Tibial nerve (tissue), 4 donors: ENCODE results near the gene ABLIM2. TPM values are rescaled to one million over a fixed set of nuclear protein-coding genes. Genes with fewer than 3 reads are reported as not detected.

Experiments used
- DNase-seq, 2 donors: peaks; one replicate each; pipeline ENCODE4 v3.0.0-alpha.2; 2019; ENCODE audit warnings: low spot score in 2 of 2
- H3K27ac ChIP-seq, 4 donors: fragments of 200-600 bp; sonication (generic) in 3 of 4; one replicate each; pipeline ENCODE4 v1.5.1; 2017 to 2019; ENCODE audit warnings: mild to moderate bottlenecking in 1 of 4
- H3K27me3 ChIP-seq, 2 donors: fragments of 200-600 bp; sonication (generic) in 1 of 2; one replicate each; pipeline versions ENCODE4 v1.5.1 to v1.6.0; 2017 to 2019
- H3K36me3 ChIP-seq, 3 donors: fragments of 200-600 bp; sonication (generic); one replicate each; pipeline ENCODE4 v1.5.1; 2018 to 2019
- H3K4me1 ChIP-seq, 4 donors: fragments of 200-600 bp; sonication (generic) in 3 of 4; one replicate each; pipeline ENCODE4 v1.5.1; 2017 to 2019
- H3K4me3 ChIP-seq, 4 donors: fragments of 200-600 bp; sonication (generic) in 3 of 4; one replicate each; pipeline ENCODE4 v1.5.1; 2017 to 2019; ENCODE audit warnings: mild to moderate bottlenecking in 1 of 4, moderate library complexity in 1 of 4
- H3K9me3 ChIP-seq, 4 donors: fragments of 200-600 bp; sonication (generic) in 3 of 4; one replicate each; pipeline ENCODE4 v1.5.1; 2017 to 2019
- EP300 ChIP-seq, 2 donors: sonication (generic); formaldehyde crosslinking; IDR thresholded peaks; one replicate each; pipeline ENCODE4 v1.6.1; 2017; ENCODE audit warnings: antibody characterized with exemption in 2 of 2, mild to moderate bottlenecking in 1 of 2
- POLR2A ChIP-seq, 2 donors: fragments of 450-650 bp; IDR thresholded peaks; one replicate each; pipeline ENCODE4 v1.6.1; 2017; ENCODE audit warnings: antibody characterized with exemption in 2 of 2, mild to moderate bottlenecking in 2 of 2, moderate library complexity in 2 of 2
- WGBS, 2 donors: methylation state at CpG; one replicate each; pipeline ENCODE4 v1.1.5; 2018; 5-methylcytosine and 5-hydroxymethylcytosine counted together
- total RNA-seq, 4 donors: library from RNA; depleted of rRNA; stranded (reverse); fragments of >200 nt; gene quantifications; one replicate each; pipeline ENCODE4 v1.1.0, GENCODE V29; 2016
- TF ChIP-seq, protein P1 (sequence below), 5 experiments: fragments of 200-600 bp in 3 of 5; fragments of 450-650 bp in 2 of 5; sonication (generic) in 3 of 5; IDR thresholded peaks; one replicate each; pipeline ENCODE4 v1.5.1; 2016 to 2019; ENCODE audit warnings: antibody characterized with exemption in 5 of 5, mild to moderate bottlenecking in 3 of 5, moderate library complexity in 2 of 5

ABLIM2 gene
- total RNA-seq, 4 donors from 2014 or later = 29.1 to 125 (median 41.7) TPM

DNA sequence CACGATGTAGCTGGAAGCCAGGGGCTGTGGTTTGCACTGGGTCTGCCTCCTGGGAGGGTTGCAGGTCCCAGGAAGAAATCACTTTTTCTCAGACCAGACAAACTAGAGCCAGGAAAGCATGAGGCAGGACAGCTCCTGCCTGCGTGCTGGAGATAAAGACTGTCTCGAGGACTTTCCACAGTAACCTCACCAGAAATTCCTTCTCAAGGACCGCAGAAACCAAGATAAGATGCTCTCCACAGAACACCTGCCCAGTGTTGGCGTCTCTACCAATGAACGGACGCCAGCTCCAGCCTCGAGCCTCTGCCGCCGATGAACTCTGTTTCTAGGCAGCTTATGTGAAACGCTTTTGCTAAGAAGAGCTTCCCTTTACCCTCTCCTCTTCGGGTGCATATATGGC lies 142.1 kb downstream of the ABLIM2 start:
- no peak for DNase-seq
- no peaks in the 10 kb centered on the region for H3K9me3 ChIP-seq
- H3K27ac ChIP-seq = no peak overlapping the region
- no peaks in the 10 kb centered on the region for H3K4me1 ChIP-seq
- TF ChIP-seq EP300 (IDR thresholded peaks at IDR 0.05) (no peak), POLR2A (IDR thresholded peaks at IDR 0.05) (no peak)
- TF ChIP-seq, protein P1, sequence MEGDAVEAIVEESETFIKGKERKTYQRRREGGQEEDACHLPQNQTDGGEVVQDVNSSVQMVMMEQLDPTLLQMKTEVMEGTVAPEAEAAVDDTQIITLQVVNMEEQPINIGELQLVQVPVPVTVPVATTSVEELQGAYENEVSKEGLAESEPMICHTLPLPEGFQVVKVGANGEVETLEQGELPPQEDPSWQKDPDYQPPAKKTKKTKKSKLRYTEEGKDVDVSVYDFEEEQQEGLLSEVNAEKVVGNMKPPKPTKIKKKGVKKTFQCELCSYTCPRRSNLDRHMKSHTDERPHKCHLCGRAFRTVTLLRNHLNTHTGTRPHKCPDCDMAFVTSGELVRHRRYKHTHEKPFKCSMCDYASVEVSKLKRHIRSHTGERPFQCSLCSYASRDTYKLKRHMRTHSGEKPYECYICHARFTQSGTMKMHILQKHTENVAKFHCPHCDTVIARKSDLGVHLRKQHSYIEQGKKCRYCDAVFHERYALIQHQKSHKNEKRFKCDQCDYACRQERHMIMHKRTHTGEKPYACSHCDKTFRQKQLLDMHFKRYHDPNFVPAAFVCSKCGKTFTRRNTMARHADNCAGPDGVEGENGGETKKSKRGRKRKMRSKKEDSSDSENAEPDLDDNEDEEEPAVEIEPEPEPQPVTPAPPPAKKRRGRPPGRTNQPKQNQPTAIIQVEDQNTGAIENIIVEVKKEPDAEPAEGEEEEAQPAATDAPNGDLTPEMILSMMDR (IDR thresholded peaks at IDR 0.05) = no peak
- H3K27me3 ChIP-seq = no peaks in the 10 kb centered on the region
- 82 to 84% methylated on average over 12 of the region's 12 CpGs for WGBS, 2 donors
- H3K36me3 ChIP-seq = no peaks in the 10 kb centered on the region
- H3K4me3 ChIP-seq = no peak overlapping the region

DNA sequence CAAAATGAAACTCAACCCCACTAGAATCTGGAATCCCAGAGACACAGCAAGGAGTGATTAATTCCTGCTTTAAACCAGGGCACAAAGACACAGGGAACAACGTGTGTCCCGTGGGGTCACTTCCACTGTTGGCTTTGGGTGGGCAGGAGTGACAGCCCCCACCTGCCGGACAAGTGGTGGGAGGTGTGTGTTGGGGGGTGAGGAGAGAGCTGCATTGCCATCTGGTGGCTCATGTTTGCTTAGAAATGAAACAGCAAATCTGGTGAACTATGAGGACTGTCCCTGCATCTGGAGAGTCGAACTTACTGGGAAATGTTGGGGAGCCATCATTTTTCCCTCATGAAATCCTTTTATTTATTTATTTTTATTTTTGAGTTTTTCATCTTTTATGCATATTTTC lies 143.1 kb downstream of the ABLIM2 start:
- Histone ChIP-seq H3K4me1 (peaks cover 0 to 6% (median 0%) of the 10 kb centered on the region in 4 donors), H3K9me3 (no peaks in the 10 kb centered on the region), H3K4me3 (no peak overlapping the region), H3K27me3 (no peaks in the 10 kb centered on the region), H3K27ac (no peak overlapping the region), H3K36me3 (no peaks in the 10 kb centered on the region)
- 20 to 33% methylated on average over 4 of the region's 4 CpGs for WGBS, 2 donors
- peak in 1 of 2 donors; percentile 14 for DNase-seq
- TF ChIP-seq, protein P1 (IDR thresholded peaks at IDR 0.05) = peak in 2 of 5 experiments; percentile 4 to 20
- no peak for TF ChIP-seq POLR2A (IDR thresholded peaks at IDR 0.05)

DNA sequence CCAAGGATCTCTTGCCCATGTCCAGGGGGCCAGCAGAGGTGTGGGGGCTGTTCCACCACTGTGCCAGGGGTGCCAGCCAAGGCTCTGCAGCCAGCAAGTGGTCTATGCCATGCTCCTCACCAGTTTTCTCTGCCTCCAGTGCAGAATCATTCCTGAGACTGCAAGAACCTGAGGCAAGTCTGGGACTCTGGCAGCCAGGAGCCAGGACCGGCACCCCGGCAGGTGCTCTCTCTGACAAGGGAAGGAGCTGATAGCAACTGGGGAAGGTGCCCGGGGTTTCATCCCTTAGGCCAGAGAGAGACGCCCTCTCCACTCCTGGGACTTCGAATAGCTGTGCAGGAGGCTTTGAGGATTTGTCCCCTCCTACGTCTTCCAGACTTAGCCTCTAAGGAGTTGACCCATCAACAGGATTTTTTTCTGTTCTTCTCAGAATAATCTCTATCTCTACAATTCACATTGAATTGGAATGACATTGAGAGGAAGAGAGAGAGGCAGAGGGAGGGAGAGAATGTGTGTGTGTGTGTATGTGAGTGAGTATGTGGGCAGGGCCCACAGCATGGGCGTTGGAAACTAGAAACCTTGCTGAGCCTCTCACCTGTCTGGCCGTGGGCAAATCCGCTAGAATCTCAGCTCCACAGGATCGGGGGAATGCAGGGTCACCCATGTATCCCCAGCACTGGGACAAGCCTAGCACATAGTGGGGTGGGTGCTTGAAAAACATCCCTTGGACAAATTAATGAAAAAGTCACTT lies 144.5 kb downstream of the ABLIM2 start:
- Histone ChIP-seq H3K4me1 (peaks cover 0 to 10% (median 0%) of the 10 kb centered on the region in 4 donors), H3K27ac (no peak overlapping the region), H3K4me3 (no peak overlapping the region), H3K36me3 (no peaks in the 10 kb centered on the region), H3K27me3 (no peaks in the 10 kb centered on the region), H3K9me3 (no peaks in the 10 kb centered on the region)
- DNase-seq = no peak
- TF ChIP-seq EP300 (IDR thresholded peaks at IDR 0.05) = no peak
- TF ChIP-seq, protein P1 (IDR thresholded peaks at IDR 0.05) = no peak
- no peak for TF ChIP-seq POLR2A (IDR thresholded peaks at IDR 0.05)
- 85 to 95% methylated on average over 10 of the region's 10 CpGs for WGBS, 2 donors

DNA sequence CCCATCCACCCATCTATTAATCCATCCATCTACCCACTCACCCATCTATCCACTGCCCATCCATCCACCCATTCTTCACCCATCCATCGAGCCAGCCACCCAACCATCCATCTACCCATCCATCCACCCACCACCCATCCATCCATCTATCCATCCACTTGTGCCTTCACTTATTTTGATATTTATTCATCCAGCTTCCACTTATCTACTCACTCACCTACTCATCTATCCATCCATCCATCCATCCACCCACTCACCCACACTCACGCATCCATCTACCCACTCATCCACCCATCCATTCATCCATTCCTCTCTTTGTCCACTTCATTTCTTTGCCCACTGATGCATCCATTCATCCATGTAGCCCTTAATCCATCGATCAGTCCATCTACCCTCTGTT lies 146.1 kb downstream of the ABLIM2 start:
- H3K27ac ChIP-seq = no peak overlapping the region
- no peak overlapping the region for H3K4me3 ChIP-seq
- WGBS, 2 donors = 95 to 97% methylated on average over 3 of the region's 3 CpGs
- H3K9me3 ChIP-seq = no peaks in the 10 kb centered on the region
- H3K36me3 ChIP-seq = peaks cover 0 to 9% (median 0%) of the 10 kb centered on the region in 3 donors
- DNase-seq = no peak
- TF ChIP-seq POLR2A (IDR thresholded peaks at IDR 0.05) (no peak), EP300 (IDR thresholded peaks at IDR 0.05) (no peak)
- TF ChIP-seq, protein P1 (IDR thresholded peaks at IDR 0.05) = no peak
- H3K27me3 ChIP-seq = no peaks in the 10 kb centered on the region
- H3K4me1 ChIP-seq = peaks cover 0 to 10% (median 0%) of the 10 kb centered on the region in 4 donors

DNA sequence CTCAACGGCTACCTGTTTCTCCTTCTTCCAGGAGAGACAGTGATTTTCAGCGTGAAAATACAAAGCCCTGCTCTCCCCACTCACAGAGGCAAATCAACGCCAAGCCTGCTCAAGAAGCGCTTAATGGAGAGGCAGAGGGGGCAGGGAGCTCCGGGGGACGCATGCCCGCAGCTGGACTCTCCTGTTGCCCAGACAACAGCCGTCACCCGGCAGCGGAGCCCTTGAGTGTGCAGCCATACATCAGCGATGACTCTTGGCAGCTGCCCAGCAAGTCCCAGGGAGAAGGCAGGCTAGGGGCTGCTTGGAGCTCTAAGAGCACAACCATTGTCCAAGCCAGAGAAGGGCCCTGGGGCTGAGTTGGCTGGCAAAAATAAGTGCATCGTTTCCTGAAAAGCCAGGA lies 148.0 kb downstream of the ABLIM2 start:
- peaks cover 0 to 10% (median 0%) of the 10 kb centered on the region in 4 donors for H3K4me1 ChIP-seq

More for the DNA sequence above, 148.0 kb downstream of the ABLIM2 start:
- DNase-seq = peak in 1 of 2 donors; percentile 10
- no peak overlapping the region for H3K27ac ChIP-seq
- no peak overlapping the region for H3K4me3 ChIP-seq
- 11 to 26% methylated on average over 4 to 12 of the region's 12 CpGs for WGBS, 2 donors
- no peaks in the 10 kb centered on the region for H3K27me3 ChIP-seq
- TF ChIP-seq EP300 (IDR thresholded peaks at IDR 0.05) (no peak), POLR2A (IDR thresholded peaks at IDR 0.05) (no peak)
- TF ChIP-seq, protein P1 (IDR thresholded peaks at IDR 0.05) = no peak
- H3K9me3 ChIP-seq = no peaks in the 10 kb centered on the region
- peaks cover 0 to 28% (median 0%) of the 10 kb centered on the region in 3 donors for H3K36me3 ChIP-seq
